Stimulated activated CD4-positive, alpha-beta T cell treated with anti-CD3 and anti-CD28 coated beads, Interleukin-2, amount 100 ng/mL, for 4 hours (primary cell): Measurements from ENCODE around the gene UNC5C.

Experiments used
- DNase-seq: peaks from one replicate; pipeline ENCODE4 v3.0.0-alpha.2; 2020; ENCODE audit warnings: low read depth

Gene UNC5C

GRCh38 chr4:95548738-95549245 lies at the start of gene UNC5C:
TSS of gene UNC5C (minus strand) at chr4:95548973.
- DNase-seq: no peak

GRCh38 chr4:95596676-95597075 lies 47.9 kb upstream of the UNC5C start:
- no peak for DNase-seq

GRCh38 chr4:95594629-95595028 lies 45.9 kb upstream of the UNC5C start:
- no peak for DNase-seq

- DNase-seq: no peak
Measured at GRCh38 chr4:95594013-95594412, 45.2 kb upstream of the UNC5C start.

- no peak for DNase-seq
Measured at GRCh38 chr4:95591278-95591677, 42.5 kb upstream of the UNC5C start.

- DNase-seq: no peak
Measured at GRCh38 chr4:95590615-95591014, 41.8 kb upstream of the UNC5C start.

GRCh38 chr4:95585016-95585695 lies 36.4 kb upstream of the UNC5C start:
- DNase-seq: no peak

GRCh38 chr4:95580226-95580625 lies 31.5 kb upstream of the UNC5C start:
- no peak for DNase-seq

GRCh38 chr4:95572304-95572991 lies 23.7 kb upstream of the UNC5C start:
- DNase-seq: no peak

- no peak for DNase-seq
Measured at GRCh38 chr4:95571577-95571976, 22.8 kb upstream of the UNC5C start.

- no peak for DNase-seq
Measured at GRCh38 chr4:95563638-95564337, 15.0 kb upstream of the UNC5C start.

GRCh38 chr4:95560774-95561173 lies 12.0 kb upstream of the UNC5C start:
- DNase-seq: no peak

GRCh38 chr4:95556207-95556859 lies 7.6 kb upstream of the UNC5C start:
- no peak for DNase-seq

- DNase-seq: no peak
Measured at GRCh38 chr4:95552942-95553550, 4.3 kb upstream of the UNC5C start.

GRCh38 chr4:95551653-95552052 lies 2.9 kb upstream of the UNC5C start:
- DNase-seq: no peak

GRCh38 chr4:95550115-95550987 lies 1.6 kb upstream of the UNC5C start:
- DNase-seq: no peak

- no peak for DNase-seq
Measured at GRCh38 chr4:95549246-95550114, 707 bp upstream of the UNC5C start.

GRCh38 chr4:95547715-95548471 lies 880 bp downstream of the UNC5C start:
- DNase-seq: no peak
